Erythroblast (primary cell): ENCODE measurements around the gene GAS5.
"Not testable (repeated sequence)": the region's sequence is repeated elsewhere in the genome, so short reads cannot be mapped to it uniquely, and the experiment has no call there.

Experiments used
- DNase-seq, 2 experiments: peaks; one replicate each; lab custom pipeline; 2025; lab: John Stamatoyannopoulos, UW
- GATA1 ChIP-seq: IDR thresholded peaks from 2 replicates; pipeline ENCODE4 v1.6.1; 2011; ENCODE audit warnings: low read depth, mild to moderate bottlenecking, control low read depth, low read length, moderate library complexity
- POLR2A ChIP-seq: IDR thresholded peaks from 2 replicates; pipeline ENCODE4 v1.6.1; 2011; ENCODE audit warnings: mild to moderate bottlenecking, low read length

GAS5 gene

DNA sequence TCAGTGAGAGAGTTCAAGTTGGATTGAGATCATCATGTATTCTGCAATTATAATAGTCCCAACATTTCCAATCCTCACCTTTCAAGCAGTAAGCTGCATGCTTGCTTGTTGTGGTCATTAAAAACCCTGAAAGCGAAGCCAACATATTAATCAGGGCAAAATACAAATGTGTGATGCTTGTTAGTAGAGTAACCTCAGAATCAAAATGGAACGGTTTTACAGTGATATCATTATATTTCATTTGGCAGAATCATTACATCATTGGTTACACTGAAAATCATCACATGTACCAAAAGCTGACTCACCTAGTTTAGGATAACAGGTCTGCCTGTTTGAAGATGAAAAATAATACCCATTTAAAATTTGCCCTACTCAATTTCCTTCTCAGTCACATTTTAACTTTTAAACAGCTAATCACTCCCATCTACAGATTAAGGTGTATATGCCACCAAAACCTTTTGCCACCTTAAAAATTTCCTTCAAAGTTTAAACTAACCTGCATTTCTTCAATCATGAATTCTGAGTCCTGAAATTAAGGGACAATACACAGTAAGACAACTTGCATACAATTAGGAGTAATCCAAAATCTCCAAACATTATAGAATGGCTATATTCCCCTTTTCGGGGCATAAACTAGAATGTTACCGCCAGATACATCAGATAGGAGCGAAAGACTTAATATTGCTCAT, 3.5 kb downstream of the GAS5 start:
- TF ChIP-seq GATA1 (no peak), POLR2A (no peak)
- DNase-seq, result peak; percentile 32 to 38

DNA sequence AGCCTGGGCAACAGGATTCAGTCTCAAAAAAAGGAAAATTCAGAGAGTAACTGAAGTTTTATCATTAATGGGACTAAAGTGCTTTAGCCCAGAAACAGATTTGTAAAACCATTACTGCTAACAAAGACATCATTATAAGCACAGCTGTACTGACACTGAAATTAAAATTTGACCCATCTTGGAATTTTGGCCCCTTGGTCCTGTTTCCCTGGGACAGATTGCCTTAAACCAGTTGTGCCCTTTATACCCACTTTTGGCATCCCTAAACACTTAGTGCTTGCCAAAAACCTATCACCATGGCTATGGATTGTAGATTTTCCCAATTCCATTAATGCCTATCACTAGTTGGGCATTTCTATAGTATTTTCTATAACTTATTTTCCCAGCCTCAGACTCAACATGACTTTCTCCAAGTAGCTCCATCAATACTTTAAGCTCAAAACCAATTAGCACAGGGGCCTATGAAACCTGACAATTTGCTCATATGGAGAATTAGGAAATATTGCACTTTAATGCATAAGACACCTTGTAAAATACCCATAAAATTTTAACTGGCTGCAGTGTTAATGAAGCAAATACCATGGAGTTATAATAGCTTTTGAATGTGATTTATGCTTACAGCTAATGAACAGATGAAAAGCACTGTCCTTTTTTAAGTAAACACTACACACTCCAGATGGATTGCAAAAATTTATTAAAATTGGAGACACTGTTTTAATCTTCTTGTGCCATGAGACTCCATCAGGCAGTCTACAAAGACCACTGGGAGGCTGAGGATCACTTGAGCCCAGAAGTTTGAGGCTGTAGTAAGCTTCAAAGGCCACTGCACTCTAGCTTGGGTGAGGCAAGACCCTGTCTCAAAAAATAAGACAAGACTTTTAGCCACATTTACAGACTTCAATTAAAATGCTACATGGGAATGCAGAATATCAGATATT, 4.3 kb downstream of the GAS5 start:
- peak; percentile 30 to 32 for DNase-seq
- TF ChIP-seq POLR2A, result no peak
- no peak for TF ChIP-seq GATA1

DNA sequence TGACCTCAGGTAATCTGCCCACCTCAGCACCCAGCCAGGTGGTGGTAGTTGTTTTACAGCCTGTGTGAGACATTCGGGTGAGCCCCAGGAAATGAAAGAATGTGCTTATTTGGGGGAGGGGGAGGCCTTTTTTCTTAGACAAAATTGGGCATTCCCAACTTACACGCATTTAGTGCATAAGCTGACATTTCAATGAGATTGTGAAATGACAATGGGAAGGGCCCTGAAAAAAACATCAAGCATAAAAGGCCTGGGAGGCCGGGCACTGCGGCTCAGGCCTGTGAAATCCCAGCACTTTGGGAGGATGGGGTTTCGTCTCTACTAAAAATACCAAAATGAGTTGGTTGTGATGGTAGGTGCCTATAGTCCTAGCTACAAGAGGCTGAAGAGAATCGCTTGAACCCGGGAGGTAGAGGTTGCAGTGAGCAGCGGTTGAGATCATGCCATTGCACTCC, 5.0 kb downstream of the GAS5 start:
- DNase-seq, result no peak
- TF ChIP-seq GATA1 (no peak), POLR2A (peak; percentile 35)

- not testable (repeated sequence) for DNase-seq
Measured at GRCh38 chr1:173862146-173862768, 5.5 kb downstream of the GAS5 start.

DNA sequence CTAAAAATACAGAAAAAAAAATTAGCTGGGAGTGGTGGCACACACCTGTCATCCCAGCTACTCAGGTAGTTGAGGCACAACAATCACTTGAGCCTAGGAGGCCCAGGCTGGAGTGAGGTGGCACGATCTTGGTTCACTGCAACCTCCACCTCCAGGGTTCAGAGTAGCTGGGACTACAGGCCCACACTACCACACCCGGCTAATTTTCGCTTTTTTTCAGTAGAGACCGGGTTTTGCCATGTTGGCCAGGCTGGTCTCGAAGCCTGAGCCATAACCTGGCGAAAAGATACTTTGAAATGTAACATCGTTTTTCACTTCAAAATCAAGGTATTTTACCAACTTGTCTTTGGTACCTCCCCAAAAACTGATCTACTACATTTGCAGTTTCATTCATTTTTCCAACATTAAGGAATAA, 6.1 kb downstream of the GAS5 start:
- DNase-seq, result peak; percentile 10 to 18
- TF ChIP-seq POLR2A, result no peak
- no peak for TF ChIP-seq GATA1

More at GRCh38 chr1:173862146-173862768, 5.5 kb downstream of the GAS5 start:
- TF ChIP-seq POLR2A, result peak; percentile 20

GRCh38 chr1:173860065-173860464, 7.7 kb downstream of the GAS5 start:
- TF ChIP-seq POLR2A (no peak), GATA1 (no peak)

GRCh38 chr1:173859547-173859946, 8.2 kb downstream of the GAS5 start:
- DNase-seq, result not testable (repeated sequence)
- peak; percentile 4 for TF ChIP-seq POLR2A

More at GRCh38 chr1:173860065-173860464, 7.7 kb downstream of the GAS5 start:
- DNase-seq, result no peak

DNA sequence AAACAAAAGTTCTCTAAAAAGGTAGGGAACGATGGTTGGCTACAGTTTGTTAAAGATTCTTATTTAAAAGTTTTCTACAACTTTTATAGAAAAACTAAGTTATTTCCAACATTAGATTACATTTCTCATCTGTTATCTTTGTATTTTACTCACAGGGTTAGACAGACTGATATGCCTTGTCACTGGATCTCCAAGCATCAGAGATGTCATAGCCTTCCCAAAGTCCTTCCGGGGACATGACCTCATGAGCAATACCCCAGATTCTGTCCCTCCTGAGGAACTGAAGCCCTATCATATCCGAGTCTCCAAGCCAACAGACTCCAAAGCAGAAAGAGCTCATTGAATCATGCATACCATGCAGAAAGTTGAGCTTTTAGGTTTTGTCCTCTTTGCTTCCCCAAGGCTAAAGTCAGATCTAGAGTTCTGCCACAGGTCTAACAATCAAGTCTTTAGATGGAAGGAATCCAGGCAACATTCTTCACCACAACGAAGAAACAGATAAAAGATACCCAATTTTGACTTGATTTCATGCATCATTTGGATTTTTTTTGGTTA, 10.3 kb downstream of the GAS5 start:
- TF ChIP-seq GATA1, result no peak
- TF ChIP-seq POLR2A, result no peak
- DNase-seq, result no peak

GRCh38 chr1:173856903-173857302, 10.9 kb downstream of the GAS5 start:
- TF ChIP-seq GATA1, result no peak
- peak; percentile 1 for TF ChIP-seq POLR2A

GRCh38 chr1:173856014-173856413, 11.8 kb downstream of the GAS5 start:
- TF ChIP-seq GATA1 (no peak), POLR2A (no peak)
- DNase-seq, result no peak

More at GRCh38 chr1:173856903-173857302, 10.9 kb downstream of the GAS5 start:
- no peak for DNase-seq

DNA sequence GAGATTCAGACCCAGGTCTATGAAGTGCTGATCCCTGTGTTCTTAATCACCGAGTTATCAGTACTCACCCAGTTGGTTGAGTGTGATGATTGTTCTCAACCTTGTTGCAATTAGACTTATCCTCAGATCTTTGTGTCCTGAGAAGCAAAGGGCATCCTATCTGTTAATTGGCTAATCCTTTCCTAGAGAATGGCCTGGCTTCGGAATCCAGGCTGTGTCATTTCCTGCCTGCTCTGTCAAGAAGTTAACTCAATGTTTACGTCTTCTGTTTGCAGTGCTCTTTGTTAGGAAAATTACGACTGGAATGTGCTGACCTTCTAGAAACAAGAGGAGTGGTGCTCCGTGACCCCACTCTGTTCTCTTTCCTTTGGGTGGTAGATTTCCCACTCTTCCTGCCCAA, 14.7 kb downstream of the GAS5 start:
- TF ChIP-seq POLR2A, result no peak
- no peak for TF ChIP-seq GATA1
- DNase-seq, result no peak

DNA sequence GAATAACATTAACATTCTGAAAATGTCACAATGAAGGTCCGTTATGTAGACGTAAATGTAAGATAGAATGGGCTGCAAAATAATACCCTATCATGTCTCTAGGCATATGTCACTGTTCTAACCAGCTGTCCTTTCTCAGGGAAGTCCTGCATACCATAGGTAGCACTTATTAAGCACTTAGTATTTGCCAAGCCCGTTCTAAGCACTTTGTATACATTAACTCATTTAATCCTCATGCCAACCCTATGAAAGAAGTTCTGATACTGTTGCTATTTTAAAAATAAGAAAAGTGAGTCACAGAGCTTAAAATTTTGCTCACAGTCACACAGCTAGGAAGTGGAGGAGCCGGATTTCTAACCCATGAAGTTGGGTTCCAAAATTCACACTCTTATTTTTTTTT, 15.7 kb downstream of the GAS5 start:
- no peak for TF ChIP-seq POLR2A
- TF ChIP-seq GATA1, result no peak
- no peak for DNase-seq

DNA sequence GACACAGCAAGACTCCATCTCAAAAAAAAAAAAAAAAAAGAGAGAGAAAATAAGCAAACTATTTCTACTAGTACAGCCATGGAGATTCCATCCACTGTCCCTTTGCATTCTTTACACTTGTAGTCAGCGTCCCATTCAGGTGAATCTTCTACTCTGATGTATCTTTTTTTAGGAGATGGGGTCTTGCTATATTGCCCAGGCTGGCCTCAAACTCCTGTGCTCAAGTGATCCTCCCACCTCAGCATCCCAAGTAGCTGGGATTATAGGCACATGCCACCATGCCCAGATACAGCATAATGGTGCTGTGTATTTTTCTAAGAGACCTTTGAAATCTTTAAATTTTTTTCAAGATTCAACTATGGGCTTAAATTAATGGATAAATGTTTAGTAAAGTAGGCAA, 35.0 kb downstream of the GAS5 start:
- TF ChIP-seq GATA1 (no peak), POLR2A (no peak)
- DNase-seq, result no peak
